Ishikawa (cell line): ENCODE measurements around the gene ITGB1.

ENCODE experiments used
- CEBPB ChIP-seq: IDR thresholded peaks from 2 replicates; pipeline ENCODE4 v1.6.1; 2012
- CREB1 ChIP-seq: IDR thresholded peaks from 2 replicates; pipeline ENCODE4 v1.6.1; 2012; ENCODE audit warnings: low read depth
- EGR1 ChIP-seq: IDR thresholded peaks from 2 replicates; pipeline ENCODE4 v1.6.1; 2012
- EP300 ChIP-seq: IDR thresholded peaks from 2 replicates; pipeline ENCODE4 v1.6.1; 2012; ENCODE audit warnings: borderline replicate concordance
- FOXM1 ChIP-seq: IDR thresholded peaks from 2 replicates; pipeline ENCODE4 v1.6.1; 2012; ENCODE audit warnings: low read depth, borderline replicate concordance
- MAX ChIP-seq: IDR thresholded peaks from 2 replicates; pipeline ENCODE4 v1.6.1; 2012
- NFIC ChIP-seq: IDR thresholded peaks from 2 replicates; pipeline ENCODE4 v1.6.1; 2012
- RAD21 ChIP-seq: IDR thresholded peaks from 2 replicates; pipeline ENCODE4 v1.6.1; 2012; ENCODE audit warnings: low read depth
- REST ChIP-seq: IDR thresholded peaks from 2 replicates; pipeline ENCODE4 v1.6.1; 2012; ENCODE audit warnings: low read depth, mild to moderate bottlenecking
- TAF1 ChIP-seq: IDR thresholded peaks from 2 replicates; pipeline ENCODE4 v1.6.1; 2012; ENCODE audit warnings: low read depth, mild to moderate bottlenecking
- TCF12 ChIP-seq: IDR thresholded peaks from 2 replicates; pipeline ENCODE4 v1.6.1; 2012; ENCODE audit warnings: low read depth
- TEAD4 ChIP-seq: IDR thresholded peaks from 2 replicates; pipeline ENCODE4 v1.6.1; 2012
- USF1 ChIP-seq: IDR thresholded peaks from 2 replicates; pipeline ENCODE4 v1.6.1; 2012
- YY1 ChIP-seq: IDR thresholded peaks from 2 replicates; pipeline ENCODE4 v1.6.1; 2012; ENCODE audit warnings: low read depth
- ZBTB7A ChIP-seq: IDR thresholded peaks from 2 replicates; pipeline ENCODE4 v1.6.1; 2012; ENCODE audit warnings: low read depth

ITGB1 gene

GRCh38 chr10:32979041-32979440 lies 21.0 kb upstream of the ITGB1 start:
- TF ChIP-seq RAD21 (no peak), FOXM1 (no peak), NFIC (no peak), CREB1 (no peak), TCF12 (no peak), TAF1 (no peak), CEBPB (no peak), USF1 (no peak), EP300 (no peak), YY1 (no peak), MAX (no peak), EGR1 (no peak), REST (no peak), ZBTB7A (no peak), TEAD4 (no peak)

GRCh38 chr10:32976338-32976737 lies 18.3 kb upstream of the ITGB1 start:
- no peak for TF ChIP-seq YY1
- no peak for TF ChIP-seq CEBPB
- TF ChIP-seq EP300, result no peak
- no peak for TF ChIP-seq FOXM1
- no peak for TF ChIP-seq TCF12
- no peak for TF ChIP-seq USF1
- TF ChIP-seq TAF1, result no peak
- TF ChIP-seq NFIC, result no peak
- no peak for TF ChIP-seq ZBTB7A
- no peak for TF ChIP-seq TEAD4
- TF ChIP-seq CREB1, result no peak
- no peak for TF ChIP-seq REST
- no peak for TF ChIP-seq RAD21
- TF ChIP-seq MAX, result no peak
- TF ChIP-seq EGR1, result no peak

GRCh38 chr10:32972929-32973328 lies 14.9 kb upstream of the ITGB1 start:
- TF ChIP-seq EGR1, result no peak
- TF ChIP-seq YY1, result no peak
- TF ChIP-seq MAX, result no peak
- TF ChIP-seq FOXM1, result no peak
- no peak for TF ChIP-seq TAF1
- no peak for TF ChIP-seq EP300
- TF ChIP-seq USF1, result no peak
- TF ChIP-seq CEBPB, result no peak
- no peak for TF ChIP-seq RAD21

GRCh38 chr10:32972460-32972859 lies 14.4 kb upstream of the ITGB1 start:
- no peak for TF ChIP-seq NFIC
- no peak for TF ChIP-seq ZBTB7A
- no peak for TF ChIP-seq CREB1
- TF ChIP-seq RAD21, result no peak
- TF ChIP-seq MAX, result no peak
- TF ChIP-seq FOXM1, result no peak
- no peak for TF ChIP-seq TEAD4
- no peak for TF ChIP-seq EGR1
- no peak for TF ChIP-seq REST
- no peak for TF ChIP-seq USF1
- no peak for TF ChIP-seq TAF1
- TF ChIP-seq YY1, result no peak
- TF ChIP-seq EP300, result no peak
- TF ChIP-seq TCF12, result no peak
- TF ChIP-seq CEBPB, result no peak
